ENCODE results near the gene RASAL3.

DNA sequence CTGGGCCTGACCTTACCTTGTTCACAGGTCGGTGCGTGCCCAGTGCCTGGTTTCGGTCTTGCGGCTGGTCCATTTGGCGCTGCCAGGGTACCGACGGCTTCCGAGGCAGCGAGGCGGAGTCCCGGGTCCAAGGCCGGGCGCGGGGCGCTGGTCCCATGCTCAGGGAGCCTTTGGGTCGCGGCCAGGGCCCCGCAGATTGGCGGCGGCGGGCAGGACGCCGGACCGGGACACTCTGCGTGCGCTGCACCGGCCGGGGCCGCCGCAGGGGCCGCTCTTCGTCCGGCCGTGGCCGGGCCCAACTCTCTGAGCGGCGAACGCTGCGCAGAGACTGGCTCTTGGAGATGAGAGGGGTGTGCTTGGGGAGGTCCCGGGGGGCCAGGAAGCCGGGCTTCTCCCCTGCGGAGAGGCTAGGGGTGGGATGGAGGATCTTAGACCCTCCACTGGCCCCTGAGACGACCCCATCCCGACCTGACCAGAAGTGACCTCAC is 11.2 kb downstream of the RASAL3 start:
- TF ChIP-seq, protein P1, sequence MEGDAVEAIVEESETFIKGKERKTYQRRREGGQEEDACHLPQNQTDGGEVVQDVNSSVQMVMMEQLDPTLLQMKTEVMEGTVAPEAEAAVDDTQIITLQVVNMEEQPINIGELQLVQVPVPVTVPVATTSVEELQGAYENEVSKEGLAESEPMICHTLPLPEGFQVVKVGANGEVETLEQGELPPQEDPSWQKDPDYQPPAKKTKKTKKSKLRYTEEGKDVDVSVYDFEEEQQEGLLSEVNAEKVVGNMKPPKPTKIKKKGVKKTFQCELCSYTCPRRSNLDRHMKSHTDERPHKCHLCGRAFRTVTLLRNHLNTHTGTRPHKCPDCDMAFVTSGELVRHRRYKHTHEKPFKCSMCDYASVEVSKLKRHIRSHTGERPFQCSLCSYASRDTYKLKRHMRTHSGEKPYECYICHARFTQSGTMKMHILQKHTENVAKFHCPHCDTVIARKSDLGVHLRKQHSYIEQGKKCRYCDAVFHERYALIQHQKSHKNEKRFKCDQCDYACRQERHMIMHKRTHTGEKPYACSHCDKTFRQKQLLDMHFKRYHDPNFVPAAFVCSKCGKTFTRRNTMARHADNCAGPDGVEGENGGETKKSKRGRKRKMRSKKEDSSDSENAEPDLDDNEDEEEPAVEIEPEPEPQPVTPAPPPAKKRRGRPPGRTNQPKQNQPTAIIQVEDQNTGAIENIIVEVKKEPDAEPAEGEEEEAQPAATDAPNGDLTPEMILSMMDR (IDR thresholded peaks at IDR 0.05 in 2 of 3, conservative IDR thresholded peaks at IDR 0.05 in 1 of 3; ENCODE audit: borderline replicate concordance in 1 of 3, insufficient read depth in 1 of 3, low read depth in 2 of 3, low read length in 2 of 3): no peak
- TF ChIP-seq ZNF274 (IDR thresholded peaks at IDR 0.05; ENCODE audit: low read depth, low read length) (no peak), POLR2AphosphoS5 (IDR thresholded peaks at IDR 0.05; ENCODE audit: low read depth, low read length) (no peak), POLR2A (IDR thresholded peaks at IDR 0.05; ENCODE audit: borderline replicate concordance, extremely low read depth, insufficient read depth, insufficient read length) (no peak), FOSL1 (IDR thresholded peaks at IDR 0.05; ENCODE audit: low read depth) (no peak), EZH2phosphoT487 (IDR thresholded peaks at IDR 0.05; ENCODE audit: borderline replicate concordance) (no peak), EZH2 (IDR thresholded peaks at IDR 0.05) (no peak), CEBPB (IDR thresholded peaks at IDR 0.05; ENCODE audit: low read depth) (no peak), ELF1 (IDR thresholded peaks at IDR 0.05; ENCODE audit: borderline replicate concordance, low read depth) (no peak), SIN3A (IDR thresholded peaks at IDR 0.05; ENCODE audit: low read depth) (no peak), RAD21 (IDR thresholded peaks at IDR 0.05; ENCODE audit: low read depth) (no peak)
